NCI-H446 treated with DMSO at 0.1 percent for 48 hours (cell line): Measurements from ENCODE around the gene PCDHB11.
"Not testable (repeated sequence)": the region's sequence is repeated elsewhere in the genome, so short reads cannot be mapped to it uniquely, and the experiment has no call there.

Experiments used
- DNase-seq: peaks from one replicate; lab custom pipeline; 2025; lab: John Stamatoyannopoulos, UW

The PCDHB11 gene

DNA sequence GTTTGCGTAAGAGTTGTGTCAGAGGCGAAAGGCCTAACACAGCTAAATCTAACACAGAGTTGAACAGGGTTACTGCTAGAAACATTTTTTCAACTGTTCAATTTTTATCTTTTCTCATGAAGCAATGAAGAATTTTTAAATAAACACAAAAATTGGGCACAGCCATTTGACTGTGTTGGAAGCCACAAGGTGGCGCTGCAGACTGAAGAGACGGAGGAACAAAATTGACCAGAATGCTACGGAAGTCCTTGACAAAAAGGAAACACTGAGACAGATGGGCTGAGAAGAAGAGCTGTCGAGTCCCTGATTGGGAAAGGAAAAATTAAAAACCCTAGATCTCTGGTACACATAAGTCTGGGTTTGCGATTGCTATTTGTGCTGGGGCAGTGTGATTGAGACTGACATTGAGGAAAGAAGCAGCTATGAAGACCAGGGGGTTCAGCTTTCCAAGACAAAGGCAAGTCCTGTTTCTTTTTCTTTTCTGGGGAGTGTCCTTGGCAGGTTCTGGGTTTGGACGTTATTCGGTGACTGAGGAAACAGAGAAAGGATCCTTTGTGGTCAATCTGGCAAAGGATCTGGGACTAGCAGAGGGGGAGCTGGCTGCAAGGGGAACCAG is 12.4 kb upstream of the PCDHB11 start, which contains the start of gene PCDHB9:
Gene PCDHB9 (plus strand): TSS at position 265 of the 616 bp plus-strand sequence. CDS start 158 bp downstream, at position 423.
- no peak for DNase-seq

DNA sequence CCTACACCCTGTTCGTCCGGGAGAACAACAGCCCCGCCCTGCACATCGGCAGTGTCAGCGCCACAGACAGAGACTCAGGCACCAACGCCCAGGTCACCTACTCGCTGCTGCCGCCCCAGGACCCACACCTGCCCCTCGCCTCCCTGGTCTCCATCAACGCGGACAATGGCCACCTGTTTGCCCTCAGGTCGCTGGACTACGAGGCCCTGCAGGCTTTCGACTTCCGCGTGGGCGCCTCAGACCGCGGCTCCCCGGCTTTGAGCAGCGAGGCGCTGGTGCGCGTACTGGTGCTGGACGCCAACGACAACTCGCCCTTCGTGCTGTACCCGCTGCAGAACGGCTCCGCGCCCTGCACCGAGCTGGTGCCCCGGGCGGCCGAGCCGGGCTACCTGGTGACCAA is 10.7 kb upstream of the PCDHB11 start:
- not testable (repeated sequence) for DNase-seq

DNA sequence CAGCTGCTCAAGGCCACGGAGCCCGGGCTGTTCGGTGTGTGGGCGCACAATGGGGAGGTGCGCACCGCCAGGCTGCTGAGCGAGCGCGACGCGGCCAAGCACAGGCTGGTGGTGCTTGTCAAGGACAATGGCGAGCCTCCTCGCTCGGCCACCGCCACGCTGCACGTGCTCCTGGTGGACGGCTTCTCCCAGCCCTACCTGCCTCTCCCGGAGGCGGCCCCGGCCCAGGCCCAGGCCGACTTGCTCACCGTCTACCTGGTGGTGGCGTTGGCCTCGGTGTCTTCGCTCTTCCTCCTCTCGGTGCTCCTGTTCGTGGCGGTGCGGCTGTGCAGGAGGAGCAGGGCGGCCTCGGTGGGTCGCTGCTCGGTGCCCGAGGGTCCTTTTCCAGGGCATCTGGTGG is 10.3 kb upstream of the PCDHB11 start:
- not testable (repeated sequence) for DNase-seq

DNA sequence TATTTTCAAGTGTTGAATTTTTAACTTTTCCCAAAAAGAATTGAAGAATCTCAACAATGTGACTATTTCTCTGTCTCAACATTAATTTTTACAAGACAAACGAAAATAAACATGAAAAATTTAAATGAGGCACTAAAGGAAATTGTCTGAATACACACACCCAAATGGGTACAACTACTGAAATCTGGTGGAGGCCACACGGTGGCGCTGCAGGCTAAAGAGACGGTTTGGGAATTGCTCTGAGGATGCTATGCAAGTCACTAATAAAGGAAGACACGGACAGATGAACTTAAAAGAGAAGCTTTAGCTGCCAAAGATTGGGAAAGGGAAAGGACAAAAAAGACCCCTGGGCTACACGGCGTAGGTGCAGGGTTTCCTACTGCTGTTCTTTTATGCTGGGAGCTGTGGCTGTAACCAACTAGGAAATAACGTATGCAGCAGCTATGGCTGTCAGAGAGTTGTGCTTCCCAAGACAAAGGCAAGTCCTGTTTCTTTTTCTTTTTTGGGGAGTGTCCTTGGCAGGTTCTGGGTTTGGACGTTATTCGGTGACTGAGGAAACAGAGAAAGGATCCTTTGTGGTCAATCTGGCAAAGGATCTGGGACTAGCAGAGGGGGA is 7.2 kb upstream of the PCDHB11 start, which contains the start of gene PCDHB10:
Gene PCDHB10 (plus strand): TSS at position 244 of the 616 bp plus-strand sequence. CDS start 200 bp downstream, at position 444.
- DNase-seq, result no peak

DNA sequence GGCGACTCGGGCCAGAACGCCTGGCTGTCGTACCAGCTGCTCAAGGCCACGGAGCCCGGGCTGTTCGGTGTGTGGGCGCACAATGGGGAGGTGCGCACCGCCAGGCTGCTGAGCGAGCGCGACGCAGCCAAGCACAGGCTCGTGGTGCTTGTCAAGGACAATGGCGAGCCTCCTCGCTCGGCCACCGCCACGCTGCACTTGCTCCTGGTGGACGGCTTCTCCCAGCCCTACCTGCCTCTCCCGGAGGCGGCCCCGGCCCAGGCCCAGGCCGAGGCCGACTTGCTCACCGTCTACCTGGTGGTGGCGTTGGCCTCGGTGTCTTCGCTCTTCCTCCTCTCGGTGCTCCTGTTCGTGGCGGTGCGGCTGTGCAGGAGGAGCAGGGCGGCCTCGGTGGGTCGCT is 5.1 kb upstream of the PCDHB11 start:
- not testable (repeated sequence) for DNase-seq

DNA sequence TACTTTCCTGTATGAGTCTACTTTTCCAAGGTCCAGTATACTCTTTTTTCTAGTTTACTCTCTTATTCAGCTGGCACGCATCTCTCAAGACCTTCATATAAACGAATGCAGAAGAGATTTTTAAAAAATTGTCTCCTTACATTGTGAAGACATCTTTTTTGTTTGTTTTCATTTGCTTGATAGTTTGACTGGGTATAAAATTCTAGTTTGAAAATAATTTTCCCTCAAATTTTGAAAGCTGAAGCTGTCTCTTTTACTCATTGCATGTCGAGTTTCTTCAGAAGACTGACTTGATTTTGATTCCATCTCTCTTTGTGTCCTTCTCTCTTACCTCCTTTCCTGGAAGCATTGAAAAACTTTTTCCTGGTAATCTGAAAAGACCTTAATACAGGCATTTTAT is 3.1 kb upstream of the PCDHB11 start:
- no peak for DNase-seq

DNA sequence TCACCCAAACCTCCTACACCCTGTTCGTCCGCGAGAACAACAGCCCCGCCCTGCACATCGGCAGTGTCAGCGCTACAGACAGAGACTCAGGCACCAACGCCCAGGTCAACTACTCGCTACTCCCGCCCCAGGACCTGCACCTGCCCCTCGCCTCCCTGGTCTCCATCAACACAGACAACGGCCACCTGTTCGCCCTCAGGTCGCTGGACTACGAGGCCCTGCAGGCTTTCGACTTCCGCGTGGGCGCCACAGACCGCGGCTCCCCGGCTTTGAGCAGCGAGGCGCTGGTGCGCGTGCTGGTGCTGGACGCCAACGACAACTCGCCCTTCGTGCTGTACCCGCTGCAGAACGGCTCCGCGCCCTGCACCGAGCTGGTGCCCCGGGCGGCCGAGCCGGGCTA is 1.7 kb downstream of the PCDHB11 start:
- DNase-seq, result not testable (repeated sequence)

DNA sequence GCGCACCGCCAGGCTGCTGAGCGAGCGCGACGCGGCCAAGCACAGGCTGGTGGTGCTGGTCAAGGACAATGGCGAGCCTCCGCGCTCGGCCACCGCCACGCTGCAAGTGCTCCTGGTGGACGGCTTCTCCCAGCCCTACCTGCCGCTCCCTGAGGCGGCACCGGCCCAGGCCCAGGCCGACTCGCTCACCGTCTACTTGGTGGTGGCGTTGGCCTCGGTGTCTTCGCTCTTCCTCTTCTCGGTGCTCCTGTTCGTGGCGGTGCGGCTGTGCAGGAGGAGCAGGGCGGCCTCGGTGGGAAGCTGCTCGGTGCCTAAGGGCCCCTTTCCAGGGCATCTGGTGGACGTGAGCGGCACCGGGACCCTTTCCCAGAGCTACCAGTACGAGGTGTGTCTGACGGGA is 2.2 kb downstream of the PCDHB11 start:
- DNase-seq, result not testable (repeated sequence)

DNA sequence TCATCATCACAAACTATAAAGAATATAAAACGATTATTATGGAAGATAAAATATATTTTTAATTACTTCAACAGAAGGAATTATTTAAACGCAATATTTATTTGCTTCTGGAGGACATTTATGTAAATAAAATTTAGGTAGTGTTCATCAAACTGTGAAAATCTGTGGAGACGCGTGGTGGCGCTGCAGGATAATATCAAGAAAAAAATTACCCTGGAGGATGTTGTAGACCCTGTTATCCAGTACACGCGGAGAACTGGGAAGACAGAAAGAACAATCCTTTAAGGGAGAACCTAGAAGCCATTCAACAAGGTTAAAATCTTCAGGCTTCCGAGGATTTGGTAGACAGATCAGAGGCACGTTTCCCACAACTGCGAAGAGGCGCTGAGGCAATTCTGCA is 9.1 kb downstream of the PCDHB11 start, which contains the start of gene PCDHB12:
Gene PCDHB12 (plus strand): TSS at position 242 of the 400 bp plus-strand sequence. CDS start 189 bp downstream, outside the sequence.
- no peak for DNase-seq

DNA sequence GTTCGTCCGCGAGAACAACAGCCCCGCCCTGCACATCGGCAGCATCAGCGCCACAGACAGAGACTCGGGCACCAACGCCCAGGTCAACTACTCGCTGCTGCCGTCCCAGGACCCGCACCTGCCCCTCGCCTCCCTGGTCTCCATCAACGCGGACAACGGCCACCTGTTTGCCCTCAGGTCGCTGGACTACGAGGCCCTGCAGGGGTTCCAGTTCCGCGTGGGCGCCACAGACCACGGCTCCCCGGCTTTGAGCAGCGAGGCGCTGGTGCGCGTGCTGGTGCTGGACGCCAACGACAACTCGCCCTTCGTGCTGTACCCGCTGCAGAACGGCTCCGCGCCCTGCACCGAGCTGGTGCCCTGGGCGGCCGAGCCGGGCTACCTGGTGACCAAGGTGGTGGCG is 10.9 kb downstream of the PCDHB11 start:
- not testable (repeated sequence) for DNase-seq

DNA sequence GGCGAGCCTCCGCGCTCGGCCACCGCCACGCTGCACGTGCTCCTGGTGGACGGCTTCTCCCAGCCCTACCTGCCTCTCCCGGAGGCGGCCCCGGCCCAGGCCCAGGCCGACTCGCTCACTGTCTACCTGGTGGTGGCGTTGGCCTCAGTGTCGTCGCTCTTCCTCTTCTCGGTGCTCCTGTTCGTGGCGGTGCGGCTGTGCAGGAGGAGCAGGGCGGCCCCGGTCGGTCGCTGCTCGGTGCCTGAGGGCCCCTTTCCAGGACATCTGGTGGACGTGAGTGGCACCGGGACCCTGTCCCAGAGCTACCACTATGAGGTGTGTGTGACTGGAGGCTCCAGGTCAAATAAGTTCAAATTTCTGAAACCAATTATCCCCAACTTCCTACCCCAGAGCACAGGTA is 11.4 kb downstream of the PCDHB11 start:
- not testable (repeated sequence) for DNase-seq

DNA sequence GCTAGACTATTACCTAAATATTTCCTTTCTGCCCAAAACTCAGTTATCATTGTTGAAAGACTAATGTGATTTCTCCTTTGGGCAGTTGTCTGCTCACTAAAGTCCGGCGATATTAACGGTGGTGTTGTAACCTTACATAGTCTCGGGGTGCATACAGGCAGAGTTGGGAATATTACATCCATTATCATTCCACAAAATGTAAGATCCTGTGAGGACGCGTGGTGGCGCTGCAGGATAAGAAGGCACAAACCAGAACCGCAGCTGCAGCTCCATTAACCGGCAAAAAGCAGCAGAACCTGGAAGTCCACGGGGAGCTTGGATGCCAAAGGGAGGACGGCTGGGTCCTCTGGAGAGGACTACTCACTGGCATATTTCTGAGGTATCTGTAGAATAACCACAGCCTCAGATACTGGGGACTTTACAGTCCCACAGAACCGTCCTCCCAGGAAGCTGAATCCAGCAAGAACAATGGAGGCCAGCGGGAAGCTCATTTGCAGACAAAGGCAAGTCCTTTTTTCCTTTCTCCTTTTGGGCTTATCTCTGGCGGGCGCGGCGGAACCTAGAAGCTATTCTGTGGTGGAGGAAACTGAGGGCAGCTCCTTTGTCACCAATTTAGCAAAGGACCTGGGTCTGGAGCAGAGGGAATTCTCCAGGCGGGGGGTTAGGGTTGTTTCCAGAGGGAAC is 14.4 kb downstream of the PCDHB11 start, which contains the start of gene PCDHB13:
Gene PCDHB13 (plus strand): TSS at position 264 of the 684 bp plus-strand sequence. CDS start 205 bp downstream, at position 469.
- not testable (repeated sequence) for DNase-seq

DNA sequence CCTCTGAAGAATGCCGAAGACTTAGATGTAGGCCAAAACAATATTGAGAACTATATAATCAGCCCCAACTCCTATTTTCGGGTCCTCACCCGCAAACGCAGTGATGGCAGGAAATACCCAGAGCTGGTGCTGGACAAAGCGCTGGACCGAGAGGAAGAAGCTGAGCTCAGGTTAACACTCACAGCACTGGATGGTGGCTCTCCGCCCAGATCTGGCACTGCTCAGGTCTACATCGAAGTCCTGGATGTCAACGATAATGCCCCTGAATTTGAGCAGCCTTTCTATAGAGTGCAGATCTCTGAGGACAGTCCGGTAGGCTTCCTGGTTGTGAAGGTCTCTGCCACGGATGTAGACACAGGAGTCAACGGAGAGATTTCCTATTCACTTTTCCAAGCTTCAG is 15.2 kb downstream of the PCDHB11 start:
- DNase-seq, result not testable (repeated sequence)

DNA sequence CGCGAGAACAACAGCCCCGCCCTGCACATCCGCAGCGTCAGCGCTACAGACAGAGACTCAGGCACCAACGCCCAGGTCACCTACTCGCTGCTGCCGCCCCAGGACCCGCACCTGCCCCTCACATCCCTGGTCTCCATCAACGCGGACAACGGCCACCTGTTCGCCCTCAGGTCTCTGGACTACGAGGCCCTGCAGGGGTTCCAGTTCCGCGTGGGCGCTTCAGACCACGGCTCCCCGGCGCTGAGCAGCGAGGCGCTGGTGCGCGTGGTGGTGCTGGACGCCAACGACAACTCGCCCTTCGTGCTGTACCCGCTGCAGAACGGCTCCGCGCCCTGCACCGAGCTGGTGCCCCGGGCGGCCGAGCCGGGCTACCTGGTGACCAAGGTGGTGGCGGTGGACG is 16.1 kb downstream of the PCDHB11 start:
- not testable (repeated sequence) for DNase-seq

DNA sequence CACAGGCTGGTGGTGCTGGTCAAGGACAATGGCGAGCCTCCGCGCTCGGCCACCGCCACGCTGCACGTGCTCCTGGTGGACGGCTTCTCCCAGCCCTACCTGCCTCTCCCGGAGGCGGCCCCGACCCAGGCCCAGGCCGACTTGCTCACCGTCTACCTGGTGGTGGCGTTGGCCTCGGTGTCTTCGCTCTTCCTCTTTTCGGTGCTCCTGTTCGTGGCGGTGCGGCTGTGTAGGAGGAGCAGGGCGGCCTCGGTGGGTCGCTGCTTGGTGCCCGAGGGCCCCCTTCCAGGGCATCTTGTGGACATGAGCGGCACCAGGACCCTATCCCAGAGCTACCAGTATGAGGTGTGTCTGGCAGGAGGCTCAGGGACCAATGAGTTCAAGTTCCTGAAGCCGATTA is 16.6 kb downstream of the PCDHB11 start:
- DNase-seq, result not testable (repeated sequence)

DNA sequence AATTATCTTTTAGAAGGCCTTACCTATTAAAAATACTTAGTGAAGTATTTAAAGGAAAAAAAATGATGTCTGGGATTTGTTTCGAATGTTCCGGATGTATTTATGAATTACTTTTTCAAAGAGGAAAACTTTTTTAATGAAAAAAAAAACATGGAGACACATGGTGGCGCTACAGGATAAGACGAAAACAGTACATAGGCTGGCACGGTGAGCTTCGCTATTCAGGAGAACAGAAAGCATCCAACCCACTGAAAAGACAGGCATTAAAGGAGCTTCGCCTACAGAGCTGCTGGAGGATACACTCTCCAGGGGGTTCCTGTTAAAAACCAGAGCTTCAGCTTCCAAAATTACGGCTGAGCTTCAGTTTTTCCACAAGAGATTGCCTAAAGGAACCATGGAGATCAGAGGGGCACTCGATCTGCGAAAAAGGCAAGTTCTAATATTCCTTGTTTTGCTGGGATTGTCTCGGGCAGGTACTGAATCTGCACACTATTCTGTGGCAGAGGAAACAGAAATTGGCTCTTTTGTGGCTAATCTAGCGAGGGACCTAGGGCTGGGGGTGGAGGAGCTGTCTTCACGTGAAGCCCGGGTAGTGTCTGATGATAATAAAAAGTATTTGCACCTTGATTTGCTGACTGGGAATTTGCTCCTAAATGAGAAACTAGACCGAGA is 23.8 kb downstream of the PCDHB11 start, which contains the start of gene PCDHB14:
Gene PCDHB14 (plus strand): TSS at position 232 of the 672 bp plus-strand sequence. CDS start 163 bp downstream, at position 395.
- peak; percentile 51 for DNase-seq

DNA sequence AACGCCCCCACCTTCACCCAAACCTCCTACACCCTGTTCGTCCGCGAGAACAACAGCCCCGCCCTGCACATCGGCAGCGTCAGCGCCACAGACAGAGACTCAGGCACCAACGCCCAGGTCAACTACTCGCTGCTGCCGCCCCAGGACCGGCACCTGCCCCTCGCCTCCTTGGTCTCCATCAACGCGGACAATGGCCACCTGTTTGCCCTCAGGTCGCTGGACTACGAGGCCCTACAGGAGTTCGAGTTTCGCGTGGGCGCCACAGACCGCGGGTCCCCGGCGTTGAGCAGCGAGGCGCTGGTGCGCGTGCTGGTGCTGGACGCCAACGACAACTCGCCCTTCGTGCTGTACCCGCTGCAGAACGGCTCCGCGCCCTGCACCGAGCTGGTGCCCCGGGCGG is 25.4 kb downstream of the PCDHB11 start:
- not testable (repeated sequence) for DNase-seq

DNA sequence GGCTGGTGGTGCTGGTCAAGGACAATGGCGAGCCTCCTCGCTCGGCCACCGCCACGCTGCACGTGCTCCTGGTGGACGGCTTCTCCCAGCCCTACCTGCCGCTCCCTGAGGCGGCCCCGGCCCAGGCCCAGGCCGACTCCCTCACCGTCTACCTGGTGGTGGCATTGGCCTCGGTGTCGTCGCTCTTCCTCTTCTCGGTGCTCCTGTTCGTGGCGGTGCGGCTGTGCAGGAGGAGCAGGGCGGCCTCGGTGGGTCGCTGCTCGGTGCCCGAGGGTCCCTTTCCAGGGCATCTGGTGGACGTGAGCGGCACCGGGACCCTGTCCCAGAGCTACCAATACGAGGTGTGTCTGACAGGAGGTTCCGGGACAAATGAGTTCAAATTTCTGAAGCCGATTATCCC is 26.0 kb downstream of the PCDHB11 start:
- DNase-seq, result not testable (repeated sequence)

DNA sequence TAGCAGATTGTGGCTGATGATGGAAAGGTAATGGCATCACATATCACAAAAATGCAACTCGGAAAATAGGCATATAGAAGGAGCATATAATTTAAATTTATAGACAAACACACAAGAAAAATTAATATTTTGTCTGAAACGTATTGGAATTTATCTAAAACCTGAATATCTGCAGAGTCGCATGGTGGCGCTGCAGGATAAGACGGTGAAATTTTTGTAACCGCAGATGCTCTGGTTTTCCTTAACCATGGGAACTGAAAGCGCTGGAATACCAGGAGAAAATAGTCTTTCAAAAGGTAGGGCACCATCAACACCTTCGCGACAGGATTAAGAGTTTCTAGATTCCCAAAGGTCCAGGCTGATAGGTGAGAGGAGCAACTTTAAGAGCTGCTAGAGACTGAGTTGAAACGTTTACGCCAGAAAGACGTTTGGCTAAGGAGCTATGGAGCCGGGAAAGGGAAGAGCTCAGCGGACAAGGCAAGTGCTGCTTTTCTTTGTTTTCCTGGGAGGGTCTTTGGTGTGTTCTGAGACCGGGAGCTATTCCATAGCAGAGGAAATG is 34.8 kb downstream of the PCDHB11 start:
- no peak for DNase-seq

DNA sequence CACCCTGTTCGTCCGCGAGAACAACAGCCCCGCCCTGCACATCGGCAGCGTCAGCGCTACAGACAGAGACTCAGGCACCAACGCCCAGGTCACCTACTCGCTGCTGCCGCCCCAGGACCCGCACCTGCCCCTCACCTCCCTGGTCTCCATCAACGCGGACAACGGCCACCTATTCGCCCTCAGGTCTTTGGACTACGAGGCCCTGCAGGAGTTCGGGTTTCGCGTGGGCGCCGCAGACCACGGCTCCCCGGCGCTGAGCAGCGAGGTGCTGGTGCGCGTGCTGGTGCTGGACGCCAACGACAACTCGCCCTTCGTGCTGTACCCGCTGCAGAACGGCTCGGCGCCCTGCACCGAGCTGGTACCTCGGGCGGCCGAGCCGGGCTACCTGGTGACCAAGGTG is 36.5 kb downstream of the PCDHB11 start:
- DNase-seq, result not testable (repeated sequence)

DNA sequence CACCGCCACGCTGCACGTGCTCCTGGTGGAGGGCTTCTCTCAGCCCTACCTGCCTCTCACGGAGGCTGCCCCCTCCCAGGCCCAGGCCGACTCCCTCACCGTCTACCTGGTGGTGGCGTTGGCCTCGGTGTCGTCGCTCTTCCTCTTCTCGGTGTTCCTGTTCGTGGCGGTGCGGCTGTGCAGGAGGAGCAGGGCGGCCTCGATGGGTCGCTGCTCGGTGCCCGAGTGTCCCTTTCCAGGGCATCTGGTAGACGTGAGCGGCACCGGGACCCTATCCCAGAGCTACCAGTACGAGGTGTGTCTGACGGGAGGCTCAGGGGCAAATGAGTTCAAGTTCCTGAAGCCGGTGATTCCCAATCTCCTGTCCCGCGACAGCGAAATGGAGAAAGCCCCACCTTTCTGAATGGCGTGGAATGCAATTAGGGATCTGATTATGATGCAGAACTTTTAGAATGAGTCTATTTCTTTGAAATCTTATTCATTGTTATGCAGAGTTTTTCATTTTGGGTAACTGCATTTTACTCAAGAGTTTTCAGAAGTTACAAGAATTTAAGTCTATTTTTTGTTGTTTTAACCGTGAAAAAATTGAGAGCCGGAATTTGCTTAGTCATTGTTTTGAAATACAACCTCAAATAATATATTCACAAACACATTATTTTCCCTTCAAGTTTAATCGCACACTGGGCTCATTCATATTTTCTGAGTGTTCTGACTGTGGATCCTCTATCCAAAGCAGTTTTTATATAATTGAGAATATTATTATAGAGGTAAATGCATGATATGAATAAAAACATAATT is 37.3 kb downstream of the PCDHB11 start:
- no peak for DNase-seq
